ENCODE measurements around the gene DDX6.
"Not testable (repeated sequence)": the region's sequence is repeated elsewhere in the genome, so short reads cannot be mapped to it uniquely, and the experiment has no call there.

The DDX6 gene

GRCh38 chr11:118715837-118716260, 75.1 kb downstream of the DDX6 start:
- no peak for TF ChIP-seq CTCF (IDR thresholded peaks at IDR 0.05; ENCODE audit: low read depth, low read length, missing control alignments)
- no peak for DNase-seq (ENCODE audit: low read depth)
- H3K4me3 ChIP-seq (ENCODE audit: low read depth, low read length): no peak overlapping the region

- no peak for TF ChIP-seq CTCF (IDR thresholded peaks at IDR 0.05; ENCODE audit: low read depth, low read length, missing control alignments)
- no peak overlapping the region for H3K4me3 ChIP-seq (ENCODE audit: low read depth, low read length)
- DNase-seq (ENCODE audit: low read depth): no peak
Observed at GRCh38 chr11:118715245-118715831, 75.6 kb downstream of the DDX6 start.

- H3K4me3 ChIP-seq (ENCODE audit: low read depth, low read length): no peak overlapping the region
- no peak for DNase-seq (ENCODE audit: low read depth)
- TF ChIP-seq CTCF (IDR thresholded peaks at IDR 0.05; ENCODE audit: low read depth, low read length, missing control alignments): no peak
Observed at GRCh38 chr11:118714816-118715215, 76.1 kb downstream of the DDX6 start.

GRCh38 chr11:118714416-118714815, 76.5 kb downstream of the DDX6 start:
- not testable (repeated sequence) for DNase-seq (ENCODE audit: low read depth); H3K4me3 ChIP-seq (ENCODE audit: low read depth, low read length)

- no peak for DNase-seq (ENCODE audit: low read depth)
- no peak for TF ChIP-seq CTCF (IDR thresholded peaks at IDR 0.05; ENCODE audit: low read depth, low read length, missing control alignments)
- H3K4me3 ChIP-seq (ENCODE audit: low read depth, low read length): no peak overlapping the region
Observed at GRCh38 chr11:118708296-118708695, 82.7 kb downstream of the DDX6 start.

- DNase-seq (ENCODE audit: low read depth): no peak
- H3K4me3 ChIP-seq (ENCODE audit: low read depth, low read length): no peak overlapping the region
- TF ChIP-seq CTCF (IDR thresholded peaks at IDR 0.05; ENCODE audit: low read depth, low read length, missing control alignments): no peak
Observed at GRCh38 chr11:118706546-118706825, 84.5 kb downstream of the DDX6 start.

- H3K4me3 ChIP-seq (ENCODE audit: low read depth, low read length): no peak overlapping the region
- no peak for DNase-seq (ENCODE audit: low read depth)
- TF ChIP-seq CTCF (IDR thresholded peaks at IDR 0.05; ENCODE audit: low read depth, low read length, missing control alignments): no peak
Observed at GRCh38 chr11:118705791-118706545, 85.0 kb downstream of the DDX6 start.

All from GM12864 (cell line).